HEK293 (cell line): ENCODE data around the gene NUP54.

Experiments
- CTCF ChIA-PET: fragments of 350-600 bp; formaldehyde crosslinking; extraction: SDS; loops from one replicate; lab custom pipeline; 2021; ENCODE audit warnings: antibody characterized with exemption; lab: Yijun Ruan, JAX
- POLR2A ChIA-PET: fragments of 300-600 bp; formaldehyde crosslinking; extraction: SDS; loops from one replicate; lab custom pipeline; 2020; ENCODE audit warnings: antibody characterized with exemption, inconsistent platforms; lab: Yijun Ruan, JAX
- H3K27ac ChIP-seq: fragments of 200-500 bp; sonication (Bioruptor generic); 2 replicates; pipeline ENCODE4 v1.5.1; 2014; ENCODE audit warnings: low read depth, low read length, control low read depth, inconsistent platforms; ENCODE audit errors: extremely low read depth
- H3K36me3 ChIP-seq, 2 experiments: fragments of 200-500 bp in 1 of 2; sonication (Bioruptor generic) in 1 of 2; 1 replicate in 1 of 2; 2 replicates in 1 of 2; pipeline ENCODE4 v1.5.1; 2014 to 2017; ENCODE audit warnings: inconsistent platforms in 2 of 2, low read length in 2 of 2; ENCODE audit not compliant: control insufficient read depth in 2 of 2, insufficient read depth in 1 of 2
- H3K4me1 ChIP-seq: fragments of 200-500 bp; sonication (Bioruptor generic); 2 replicates; pipeline ENCODE4 v1.5.1; 2014; ENCODE audit warnings: mild to moderate bottlenecking, low read length, inconsistent platforms; ENCODE audit not compliant: control insufficient read depth, insufficient read depth
- H3K4me3 ChIP-seq: 2 replicates; pipeline ENCODE4 v1.5.1; 2011; ENCODE audit warnings: low read depth, mild to moderate bottlenecking, control low read depth, low read length, moderate library complexity
- H3K9me3 ChIP-seq: fragments of 200-500 bp; sonication (Bioruptor generic); 2 replicates; pipeline ENCODE4 v1.5.1; 2014; ENCODE audit warnings: low read depth, low read length, inconsistent platforms; ENCODE audit not compliant: control insufficient read depth, insufficient read depth
- EGR2 ChIP-seq: fragments of 450-650 bp; formaldehyde crosslinking; IDR thresholded peaks from 2 replicates; pipeline ENCODE4 v1.5.1; 2016; ENCODE audit warnings: low read depth, missing biosample characterization, missing genetic modification characterization
- HOXA7 ChIP-seq: sonication (generic); formaldehyde crosslinking; IDR thresholded peaks from 2 replicates; pipeline ENCODE4 v1.8.1; 2022; ENCODE audit warnings: missing genetic modification reagents, borderline replicate concordance
- KLF10 ChIP-seq: fragments of 450-650 bp; IDR thresholded peaks from 2 replicates; pipeline ENCODE4 v1.5.1; 2018; ENCODE audit warnings: missing biosample characterization, mild to moderate bottlenecking, missing genetic modification characterization
- KLF8 ChIP-seq: fragments of 450-650 bp; formaldehyde crosslinking; IDR thresholded peaks from 2 replicates; pipeline ENCODE4 v1.5.1; 2016; ENCODE audit warnings: missing biosample characterization, missing genetic modification characterization
- OSR2 ChIP-seq: fragments of 450-650 bp; formaldehyde crosslinking; IDR thresholded peaks from 2 replicates; pipeline ENCODE4 v1.5.1; 2016; ENCODE audit warnings: missing biosample characterization, missing genetic modification characterization
- ZBTB20 ChIP-seq: fragments of 450-650 bp; formaldehyde crosslinking; IDR thresholded peaks from 2 replicates; pipeline ENCODE4 v1.5.1; 2016; ENCODE audit warnings: missing biosample characterization, missing genetic modification characterization
- ZBTB49 ChIP-seq: fragments of 450-650 bp; formaldehyde crosslinking; IDR thresholded peaks from 2 replicates; pipeline ENCODE4 v1.5.1; 2016; ENCODE audit warnings: missing biosample characterization, missing genetic modification characterization, low read depth
- ZBTB6 ChIP-seq: fragments of 450-650 bp; formaldehyde crosslinking; IDR thresholded peaks from 2 replicates; pipeline ENCODE4 v1.5.1; 2017; ENCODE audit warnings: missing biosample characterization, missing genetic modification characterization
- ZFP69B ChIP-seq: fragments of 450-650 bp; formaldehyde crosslinking; IDR thresholded peaks from 2 replicates; pipeline ENCODE4 v1.5.1; 2016; ENCODE audit warnings: missing biosample characterization, missing genetic modification characterization
- ZNF223 ChIP-seq: fragments of 450-650 bp; formaldehyde crosslinking; IDR thresholded peaks from 2 replicates; pipeline ENCODE4 v1.5.1; 2016; ENCODE audit warnings: missing biosample characterization, missing genetic modification characterization
- ZNF266 ChIP-seq: fragments of 450-650 bp; formaldehyde crosslinking; IDR thresholded peaks from 2 replicates; pipeline ENCODE4 v1.5.1; 2016; ENCODE audit warnings: missing biosample characterization, missing genetic modification characterization, low read depth
- ZNF274 ChIP-seq, 2 experiments: fragments of 200-500 bp in 1 of 2; fragments of 450-650 bp in 1 of 2; sonication (Bioruptor generic) in 1 of 2; formaldehyde crosslinking in 1 of 2; IDR thresholded peaks; 2 replicates each; pipeline versions ENCODE4 v1.5.1 to v1.6.1; 2014 to 2016; ENCODE audit warnings: borderline replicate concordance in 1 of 2, inconsistent platforms in 1 of 2, low read length in 1 of 2, missing biosample characterization in 1 of 2, missing genetic modification characterization in 1 of 2
- ZNF366 ChIP-seq: fragments of 450-650 bp; formaldehyde crosslinking; conservative IDR thresholded peaks from 2 replicates; pipeline ENCODE4 v1.5.1; 2016; ENCODE audit warnings: missing biosample characterization, missing genetic modification characterization
- ZNF37A ChIP-seq: fragments of 450-650 bp; IDR thresholded peaks from 2 replicates; pipeline ENCODE4 v1.5.1; 2018; ENCODE audit warnings: missing biosample characterization, missing genetic modification characterization
- ZNF391 ChIP-seq: fragments of 450-650 bp; formaldehyde crosslinking; IDR thresholded peaks from 2 replicates; pipeline ENCODE4 v1.5.1; 2016; ENCODE audit warnings: low read depth, missing biosample characterization, missing genetic modification characterization, borderline replicate concordance
- ZNF416 ChIP-seq: fragments of 450-650 bp; formaldehyde crosslinking; IDR thresholded peaks from 2 replicates; pipeline ENCODE4 v1.5.1; 2016; ENCODE audit warnings: missing biosample characterization, missing genetic modification characterization
- ZNF561 ChIP-seq: fragments of 450-650 bp; IDR thresholded peaks from 2 replicates; pipeline ENCODE4 v1.5.1; 2018; ENCODE audit warnings: missing biosample characterization, missing genetic modification characterization, borderline replicate concordance
- ZNF585B ChIP-seq: fragments of 450-650 bp; formaldehyde crosslinking; IDR thresholded peaks from 2 replicates; pipeline ENCODE4 v1.5.1; 2016; ENCODE audit warnings: missing biosample characterization, missing genetic modification characterization
- ZNF621 ChIP-seq: fragments of 450-650 bp; formaldehyde crosslinking; IDR thresholded peaks from 2 replicates; pipeline ENCODE4 v1.5.1; 2017; ENCODE audit warnings: missing biosample characterization, missing genetic modification characterization
- ZNF658 ChIP-seq: fragments of 450-650 bp; formaldehyde crosslinking; IDR thresholded peaks from 2 replicates; pipeline ENCODE4; 2016; ENCODE audit warnings: missing biosample characterization, missing genetic modification characterization
- ZSCAN16 ChIP-seq: fragments of 450-650 bp; formaldehyde crosslinking; IDR thresholded peaks from 2 replicates; pipeline ENCODE4 v1.5.1; 2016; ENCODE audit warnings: missing biosample characterization, missing genetic modification characterization
- TF ChIP-seq, protein P1 (sequence below): fragments of 450-650 bp; formaldehyde crosslinking; IDR thresholded peaks from 2 replicates; pipeline ENCODE4 v1.5.1; 2016; ENCODE audit warnings: missing biosample characterization, missing genetic modification characterization
- TF ChIP-seq, protein P2 (sequence below): fragments of 450-650 bp; formaldehyde crosslinking; IDR thresholded peaks from 2 replicates; pipeline ENCODE4 v1.5.1; 2016; ENCODE audit warnings: missing biosample characterization, missing genetic modification characterization

Gene NUP54

GRCh38 chr4:76117536-76117935 is 30.7 kb downstream of the NUP54 start:
- peaks cover 12 to 86% of the 10 kb centered on the region in 2 experiments for H3K36me3 ChIP-seq
- ChIA-PET POLR2A (no interaction called here), CTCF (no interaction called here)
- H3K9me3 ChIP-seq = no peaks in the 10 kb centered on the region
- TF ChIP-seq, protein P1, sequence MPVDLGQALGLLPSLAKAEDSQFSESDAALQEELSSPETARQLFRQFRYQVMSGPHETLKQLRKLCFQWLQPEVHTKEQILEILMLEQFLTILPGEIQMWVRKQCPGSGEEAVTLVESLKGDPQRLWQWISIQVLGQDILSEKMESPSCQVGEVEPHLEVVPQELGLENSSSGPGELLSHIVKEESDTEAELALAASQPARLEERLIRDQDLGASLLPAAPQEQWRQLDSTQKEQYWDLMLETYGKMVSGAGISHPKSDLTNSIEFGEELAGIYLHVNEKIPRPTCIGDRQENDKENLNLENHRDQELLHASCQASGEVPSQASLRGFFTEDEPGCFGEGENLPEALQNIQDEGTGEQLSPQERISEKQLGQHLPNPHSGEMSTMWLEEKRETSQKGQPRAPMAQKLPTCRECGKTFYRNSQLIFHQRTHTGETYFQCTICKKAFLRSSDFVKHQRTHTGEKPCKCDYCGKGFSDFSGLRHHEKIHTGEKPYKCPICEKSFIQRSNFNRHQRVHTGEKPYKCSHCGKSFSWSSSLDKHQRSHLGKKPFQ = no peak
- TF ChIP-seq ZNF266 (tag by site-specific recombination) (no peak), ZBTB49 (no peak), ZNF416 (tag by site-specific recombination) (no peak), ZBTB6 (tag by site-specific recombination) (no peak), ZNF274 (IDR thresholded peaks at IDR 0.05; ENCODE audit: low read length) (no peak), ZNF274 (tag by site-specific recombination; IDR thresholded peaks at IDR 0.05; ENCODE audit: borderline replicate concordance) (no peak), EGR2 (tag by site-specific recombination) (no peak), ZNF621 (tag by site-specific recombination) (no peak)
- TF ChIP-seq, protein P2, sequence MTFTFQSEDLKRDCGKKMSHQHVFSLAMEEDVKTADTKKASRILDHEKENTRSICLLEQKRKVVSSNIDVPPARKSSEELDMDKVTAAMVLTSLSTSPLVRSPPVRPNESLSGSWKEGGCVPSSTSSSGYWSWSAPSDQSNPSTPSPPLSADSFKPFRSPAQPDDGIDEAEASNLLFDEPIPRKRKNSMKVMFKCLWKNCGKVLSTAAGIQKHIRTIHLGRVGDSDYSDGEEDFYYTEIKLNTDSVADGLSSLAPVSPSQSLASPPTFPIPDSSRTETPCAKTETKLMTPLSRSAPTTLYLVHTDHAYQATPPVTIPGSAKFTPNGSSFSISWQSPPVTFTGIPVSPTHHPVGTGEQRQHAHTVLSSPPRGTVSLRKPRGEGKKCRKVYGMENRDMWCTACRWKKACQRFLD (tag by site-specific recombination) = no peak
- no peak overlapping the region for H3K27ac ChIP-seq
- H3K4me3 ChIP-seq = no peak overlapping the region
- no peaks in the 10 kb centered on the region for H3K4me1 ChIP-seq

GRCh38 chr4:76116821-76117220 is 31.4 kb downstream of the NUP54 start:
- H3K4me3 ChIP-seq = no peak overlapping the region
- H3K36me3 ChIP-seq = peaks cover 12 to 84% of the 10 kb centered on the region in 2 experiments
- TF ChIP-seq ZSCAN16 (tag by site-specific recombination) = no peak
- TF ChIP-seq ZNF561 (tag by site-specific recombination) = no peak
- no peak for TF ChIP-seq ZNF585B (tag by site-specific recombination)
- no peak for TF ChIP-seq ZNF223 (tag by site-specific recombination)
- no peak for TF ChIP-seq ZBTB20 (tag by site-specific recombination)
- no peak for TF ChIP-seq HOXA7 (CRISPR knock-in tag)
- no peak for TF ChIP-seq KLF8 (tag by site-specific recombination)
- no peak for TF ChIP-seq ZNF391 (tag by site-specific recombination)
- no peak for TF ChIP-seq KLF10
- no peak for TF ChIP-seq OSR2 (tag by site-specific recombination)
- no peak for TF ChIP-seq ZNF658
- TF ChIP-seq ZNF37A = no peak
- TF ChIP-seq ZNF366 = no peak
- TF ChIP-seq ZFP69B = no peak
- no peaks in the 10 kb centered on the region for H3K9me3 ChIP-seq
- no peaks in the 10 kb centered on the region for H3K4me1 ChIP-seq
- ChIA-PET POLR2A (no interaction called here), CTCF (no interaction called here)
- H3K27ac ChIP-seq = no peak overlapping the region
